Sigmoid colon (tissue), 7 donors: ENCODE measurements around the gene FOXL3. TPM values are rescaled to one million over a fixed set of nuclear protein-coding genes. Genes with fewer than 3 reads are reported as not detected.

Experiments used
- DNase-seq: peaks from one replicate; pipeline ENCODE4 v3.0.0-alpha.2; 2019
- H3K27ac ChIP-seq, 4 donors: fragments of 200-600 bp; sonication (generic); one replicate each; pipeline ENCODE4 v1.5.1; 2016 to 2019; ENCODE audit warnings: mild to moderate bottlenecking in 1 of 4
- H3K27me3 ChIP-seq, 3 donors: fragments of 200-600 bp; sonication (generic); one replicate each; pipeline ENCODE4 v1.5.1; 2019; ENCODE audit warnings: mild to moderate bottlenecking in 1 of 3
- H3K36me3 ChIP-seq, 4 donors: fragments of 200-600 bp; sonication (generic); one replicate each; pipeline ENCODE4 v1.5.1; 2016 to 2019
- H3K4me1 ChIP-seq, 4 donors: fragments of 200-600 bp; sonication (generic); one replicate each; pipeline ENCODE4 v1.5.1; 2017 to 2019
- H3K4me3 ChIP-seq, 4 donors: fragments of 200-600 bp; sonication (generic); one replicate each; pipeline ENCODE4 v1.5.1; 2017 to 2019; ENCODE audit warnings: mild to moderate bottlenecking in 2 of 4, moderate library complexity in 1 of 4
- H3K9me3 ChIP-seq, 4 donors: fragments of 200-600 bp in 3 of 4; sonication (generic) in 3 of 4; one replicate each; pipeline versions ENCODE4 v1.5.1 to v1.6.1; 2013 to 2019
- CTCF ChIP-seq, 4 experiments: fragments of 450-650 bp in 3 of 4; fragments of 200-600 bp in 1 of 4; IDR thresholded peaks; one replicate each; pipeline ENCODE4 v1.5.1; 2016 to 2019; ENCODE audit warnings: antibody characterized with exemption in 4 of 4, mild to moderate bottlenecking in 3 of 4, moderate library complexity in 2 of 4
- EP300 ChIP-seq, 4 donors: sonication (generic); formaldehyde crosslinking; IDR thresholded peaks; one replicate each; pipeline ENCODE4 v1.6.1; 2017; ENCODE audit warnings: antibody characterized with exemption in 4 of 4
- POLR2A ChIP-seq, 2 donors: fragments of 450-650 bp; IDR thresholded peaks; one replicate each; pipeline ENCODE4 v1.6.1; 2016; ENCODE audit warnings: antibody characterized with exemption in 2 of 2, mild to moderate bottlenecking in 2 of 2, moderate library complexity in 2 of 2
- POLR2AphosphoS5 ChIP-seq, 4 donors: sonication (generic); formaldehyde crosslinking; IDR thresholded peaks; one replicate each; pipeline ENCODE4 v1.6.1; 2017; ENCODE audit warnings: antibody characterized with exemption in 4 of 4
- WGBS, 2 donors: extraction: QIAGEN DNeasy Blood & Tissue Kit; methylation state at CpG; one replicate each; pipeline ENCODE4 v1.1.7; 2013; 5-methylcytosine and 5-hydroxymethylcytosine counted together
- intact Hi-C: fragments of 100-400 bp; cut with DNase I; formaldehyde crosslinking; loops from one replicate; pipeline ENCODE4 v1.15.1; 2023
- polyA plus RNA-seq, 3 donors: library from polyadenylated mRNA; stranded (reverse); fragments of 200-250 nt; gene quantifications; one replicate each; pipeline ENCODE4 v1.2.3, GENCODE V29; 2013
- total RNA-seq, 4 donors: library from RNA; depleted of rRNA; stranded (reverse); fragments of >200 nt; gene quantifications; one replicate each; pipeline ENCODE4 v1.1.0, GENCODE V29; 2016
- donor health status: healthy with polysubstance abuse.
- donor health status: Bipolar disorder and iron deficiency.
- donor health status: healthy.

FOXL3 gene
- total and polyA plus RNA-seq, 7 donors: not detected

GRCh38 chr7:320297-320696 lies 30.3 kb downstream of the FOXL3 start:
- intact Hi-C loops: loop anchor here (10.0 kb wide), 1 partner anchor 555 kb away; the partner anchor contains the start of gene GET4
- TF ChIP-seq POLR2A (IDR thresholded peaks at IDR 0.05) (no peak), POLR2AphosphoS5 (IDR thresholded peaks at IDR 0.05) (no peak), EP300 (IDR thresholded peaks at IDR 0.05) (no peak), CTCF (IDR thresholded peaks at IDR 0.05) (no peak)
- no peaks in the 10 kb centered on the region for H3K9me3 ChIP-seq
- peaks cover 0 to 9% (median 7%) of the 10 kb centered on the region in 4 donors for H3K4me1 ChIP-seq
- no peak overlapping the region for H3K4me3 ChIP-seq
- WGBS, 2 donors: 68 to 79% methylated on average over 2 of the region's 2 CpGs
- H3K27me3 ChIP-seq: peaks cover 0 to 4% (median 3%) of the 10 kb centered on the region in 3 donors
- H3K36me3 ChIP-seq: no peaks in the 10 kb centered on the region
- H3K27ac ChIP-seq: no peak overlapping the region
- no peak for DNase-seq

- Histone ChIP-seq H3K36me3 (no peaks in the 10 kb centered on the region), H3K4me3 (peak overlapping the region in 2 of 4 donors; percentile 7 to 24), H3K4me1 (peaks cover 0 to 9% (median 7%) of the 10 kb centered on the region in 4 donors), H3K27me3 (peaks cover 0 to 4% (median 3%) of the 10 kb centered on the region in 3 donors), H3K9me3 (peaks cover 0 to 6% (median 0%) of the 10 kb centered on the region in 4 donors), H3K27ac (peak overlapping the region in 3 of 4 donors; percentile 4 to 51 (median 6))
- TF ChIP-seq CTCF (IDR thresholded peaks at IDR 0.05): peak; percentile 77 to 98 (median 84)
- TF ChIP-seq POLR2A (IDR thresholded peaks at IDR 0.05): no peak
- no peak for TF ChIP-seq POLR2AphosphoS5 (IDR thresholded peaks at IDR 0.05)
- intact Hi-C loops: loop anchor here (1.0 to 10.0 kb wide), 2 partner anchors 452 to 553 kb away; partner anchors contain the start of gene GET4
- WGBS, 2 donors: 10 to 13% methylated on average over 45 of the region's 45 CpGs
- DNase-seq: no peak
Observed at GRCh38 chr7:322111-322671, 32.2 kb downstream of the FOXL3 start.

GRCh38 chr7:322708-323111 lies 32.7 kb downstream of the FOXL3 start:
- H3K27ac ChIP-seq: peak overlapping the region in 3 of 4 donors; percentile 4 to 51 (median 6)
- no peak for DNase-seq
- H3K9me3 ChIP-seq: peaks cover 0 to 6% (median 0%) of the 10 kb centered on the region in 4 donors
- peaks cover 0 to 9% (median 7%) of the 10 kb centered on the region in 4 donors for H3K4me1 ChIP-seq
- H3K36me3 ChIP-seq: no peaks in the 10 kb centered on the region
- no peak overlapping the region for H3K4me3 ChIP-seq
- WGBS, 2 donors: 92 to 94% methylated on average over 6 of the region's 6 CpGs
- TF ChIP-seq EP300 (IDR thresholded peaks at IDR 0.05): no peak
- peaks cover 0 to 3% (median 0%) of the 10 kb centered on the region in 3 donors for H3K27me3 ChIP-seq
- intact Hi-C loops: loop anchor here (1.0 to 10.0 kb wide), 2 partner anchors 452 to 552 kb away; partner anchors contain the start of gene GET4

- no peak for DNase-seq
- TF ChIP-seq CTCF (IDR thresholded peaks at IDR 0.05): no peak
- TF ChIP-seq POLR2A (IDR thresholded peaks at IDR 0.05): no peak
- no peak for TF ChIP-seq POLR2AphosphoS5 (IDR thresholded peaks at IDR 0.05)
- no peak for TF ChIP-seq EP300 (IDR thresholded peaks at IDR 0.05)
- peaks cover 0 to 3% (median 0%) of the 10 kb centered on the region in 3 donors for H3K27me3 ChIP-seq
- peaks cover 0 to 6% (median 0%) of the 10 kb centered on the region in 4 donors for H3K9me3 ChIP-seq
- WGBS, 2 donors: 20 to 61% methylated on average over 10 of the region's 10 CpGs
- intact Hi-C loops: loop anchor here (10.0 kb wide), 1 partner anchor 551 kb away; the partner anchor contains the start of gene GET4
- H3K27ac ChIP-seq: peak overlapping the region in 1 of 4 donors; percentile 4
- H3K4me3 ChIP-seq: no peak overlapping the region
- no peaks in the 10 kb centered on the region for H3K36me3 ChIP-seq
- H3K4me1 ChIP-seq: peaks cover 0 to 9% (median 7%) of the 10 kb centered on the region in 4 donors
Observed at GRCh38 chr7:323410-323809, 33.4 kb downstream of the FOXL3 start.

GRCh38 chr7:324011-324410 lies 34.0 kb downstream of the FOXL3 start:
- Histone ChIP-seq H3K36me3 (no peaks in the 10 kb centered on the region), H3K27ac (no peak overlapping the region), H3K27me3 (peaks cover 0 to 6% (median 3%) of the 10 kb centered on the region in 3 donors), H3K4me1 (peaks cover 0 to 9% (median 7%) of the 10 kb centered on the region in 4 donors), H3K9me3 (peaks cover 0 to 6% (median 0%) of the 10 kb centered on the region in 4 donors), H3K4me3 (no peak overlapping the region)
- intact Hi-C loops: loop anchor here (10.0 kb wide), 1 partner anchor 551 kb away; the partner anchor contains the start of gene GET4
- WGBS, 2 donors: 85 to 86% methylated on average over 8 of the region's 8 CpGs
- no peak for DNase-seq
- TF ChIP-seq EP300 (IDR thresholded peaks at IDR 0.05) (no peak), POLR2AphosphoS5 (IDR thresholded peaks at IDR 0.05) (no peak), POLR2A (IDR thresholded peaks at IDR 0.05) (no peak), CTCF (IDR thresholded peaks at IDR 0.05) (no peak)
